GM20000 (cell line): ENCODE results near the gene R3HDM2.

Experiments used
- DNase-seq: peaks from one replicate; pipeline ENCODE4 v3.0.0; 2012; ENCODE audit warnings: low spot score
- TF ChIP-seq, protein P1 (sequence below): IDR thresholded peaks from 2 replicates; pipeline ENCODE4 v1.5.1; 2012; ENCODE audit warnings: mild to moderate bottlenecking, control low read depth; ENCODE audit errors: extremely low read depth, missing control alignments

Gene R3HDM2

DNA sequence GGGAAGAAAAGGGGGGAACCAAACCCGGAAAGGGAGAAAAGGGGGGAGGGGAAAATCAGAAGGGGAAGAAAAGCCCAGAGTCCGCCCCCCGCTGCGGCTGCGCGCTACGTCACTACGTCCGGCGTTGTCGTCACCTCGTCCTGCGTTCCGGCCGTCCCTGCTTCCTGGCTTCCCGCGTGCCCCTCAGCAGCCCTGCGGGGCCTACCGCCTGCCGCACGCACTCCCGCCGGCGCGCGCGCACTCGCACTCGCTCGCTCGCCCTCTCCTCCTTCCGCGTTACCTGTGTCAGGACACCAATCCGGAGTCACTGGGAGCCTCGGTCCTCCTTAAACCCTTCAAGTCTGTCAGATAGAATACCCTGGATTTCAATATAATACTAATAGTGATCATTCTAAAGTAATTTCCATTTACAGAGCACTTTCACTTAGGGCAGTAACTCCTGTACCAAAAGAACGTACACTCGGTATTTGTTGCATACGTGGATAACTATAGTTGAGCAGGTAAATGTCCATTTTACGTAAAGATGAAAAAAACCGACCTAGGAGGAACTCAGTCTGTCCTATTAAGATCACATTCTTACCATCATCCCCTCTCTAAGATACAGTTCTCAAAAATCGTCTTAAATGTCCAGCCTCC is at the start of gene R3HDM2:
R3HDM2 (minus strand) TSS at position 113 of the 636 bp plus-strand sequence. CDS start 120,615 bp downstream, outside the sequence.
- TF ChIP-seq, protein P1, sequence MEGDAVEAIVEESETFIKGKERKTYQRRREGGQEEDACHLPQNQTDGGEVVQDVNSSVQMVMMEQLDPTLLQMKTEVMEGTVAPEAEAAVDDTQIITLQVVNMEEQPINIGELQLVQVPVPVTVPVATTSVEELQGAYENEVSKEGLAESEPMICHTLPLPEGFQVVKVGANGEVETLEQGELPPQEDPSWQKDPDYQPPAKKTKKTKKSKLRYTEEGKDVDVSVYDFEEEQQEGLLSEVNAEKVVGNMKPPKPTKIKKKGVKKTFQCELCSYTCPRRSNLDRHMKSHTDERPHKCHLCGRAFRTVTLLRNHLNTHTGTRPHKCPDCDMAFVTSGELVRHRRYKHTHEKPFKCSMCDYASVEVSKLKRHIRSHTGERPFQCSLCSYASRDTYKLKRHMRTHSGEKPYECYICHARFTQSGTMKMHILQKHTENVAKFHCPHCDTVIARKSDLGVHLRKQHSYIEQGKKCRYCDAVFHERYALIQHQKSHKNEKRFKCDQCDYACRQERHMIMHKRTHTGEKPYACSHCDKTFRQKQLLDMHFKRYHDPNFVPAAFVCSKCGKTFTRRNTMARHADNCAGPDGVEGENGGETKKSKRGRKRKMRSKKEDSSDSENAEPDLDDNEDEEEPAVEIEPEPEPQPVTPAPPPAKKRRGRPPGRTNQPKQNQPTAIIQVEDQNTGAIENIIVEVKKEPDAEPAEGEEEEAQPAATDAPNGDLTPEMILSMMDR, result no peak
- DNase-seq, result peak; percentile 98

DNA sequence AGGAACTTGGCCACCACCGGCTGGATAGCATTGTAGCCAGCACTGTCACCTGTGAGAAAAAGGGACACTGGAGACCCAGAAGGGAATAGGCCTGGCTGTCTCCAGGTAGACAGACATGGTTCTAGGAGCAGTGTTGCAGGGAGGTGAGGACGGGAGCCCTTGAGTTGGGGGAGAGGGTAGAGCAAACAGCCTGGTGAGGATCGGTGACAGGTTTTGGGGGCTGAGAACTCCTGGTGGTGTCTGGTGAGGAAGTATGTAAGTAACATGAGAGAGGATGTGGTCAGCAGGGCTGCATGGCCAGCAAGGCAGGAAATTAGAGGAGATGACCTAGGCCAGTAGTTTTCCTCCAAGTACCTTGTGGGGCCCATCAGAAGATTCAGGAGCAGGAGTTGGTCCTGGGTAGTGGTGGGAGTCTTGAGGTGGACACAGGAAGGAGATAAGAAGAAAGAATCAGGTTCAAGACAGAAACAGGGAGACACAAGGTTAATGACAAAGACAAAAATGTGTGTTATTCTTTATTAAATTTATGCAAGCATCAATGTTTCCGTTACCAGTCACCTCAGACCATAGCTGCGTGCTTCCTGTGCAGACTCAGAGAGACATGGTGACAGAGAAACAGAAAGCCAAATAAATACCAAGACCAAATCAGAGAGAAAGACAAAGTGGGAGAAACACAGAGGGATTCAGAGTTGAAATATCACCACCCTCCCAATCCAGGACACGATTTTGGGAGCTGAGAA is 48.7 kb upstream of the R3HDM2 start, which contains the start of gene ARHGAP9:
ARHGAP9 (minus strand) TSS at position 491 of the 740 bp plus-strand sequence; CDS start at position 31, 460 bp downstream.
- DNase-seq, result peak; percentile 78
- TF ChIP-seq, protein P1, result no peak

DNA sequence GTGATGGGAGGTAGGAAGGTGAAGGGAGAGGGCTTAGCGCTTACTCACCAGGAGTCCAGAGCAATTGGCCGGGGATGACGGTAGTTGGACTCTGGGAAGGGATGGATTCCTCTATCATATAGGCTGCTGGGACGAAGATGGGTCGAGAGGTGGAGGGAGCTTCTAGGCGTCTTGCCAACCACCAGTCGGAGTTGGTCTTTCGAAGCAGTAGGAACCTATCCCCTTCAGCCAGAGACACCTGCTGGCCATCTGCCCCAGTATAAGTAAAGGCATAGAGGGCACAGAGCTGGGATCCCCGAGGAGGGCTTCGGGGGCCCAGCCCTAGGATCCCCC is 48.2 kb upstream of the R3HDM2 start:
- TF ChIP-seq, protein P1, result no peak
- no peak for DNase-seq

DNA sequence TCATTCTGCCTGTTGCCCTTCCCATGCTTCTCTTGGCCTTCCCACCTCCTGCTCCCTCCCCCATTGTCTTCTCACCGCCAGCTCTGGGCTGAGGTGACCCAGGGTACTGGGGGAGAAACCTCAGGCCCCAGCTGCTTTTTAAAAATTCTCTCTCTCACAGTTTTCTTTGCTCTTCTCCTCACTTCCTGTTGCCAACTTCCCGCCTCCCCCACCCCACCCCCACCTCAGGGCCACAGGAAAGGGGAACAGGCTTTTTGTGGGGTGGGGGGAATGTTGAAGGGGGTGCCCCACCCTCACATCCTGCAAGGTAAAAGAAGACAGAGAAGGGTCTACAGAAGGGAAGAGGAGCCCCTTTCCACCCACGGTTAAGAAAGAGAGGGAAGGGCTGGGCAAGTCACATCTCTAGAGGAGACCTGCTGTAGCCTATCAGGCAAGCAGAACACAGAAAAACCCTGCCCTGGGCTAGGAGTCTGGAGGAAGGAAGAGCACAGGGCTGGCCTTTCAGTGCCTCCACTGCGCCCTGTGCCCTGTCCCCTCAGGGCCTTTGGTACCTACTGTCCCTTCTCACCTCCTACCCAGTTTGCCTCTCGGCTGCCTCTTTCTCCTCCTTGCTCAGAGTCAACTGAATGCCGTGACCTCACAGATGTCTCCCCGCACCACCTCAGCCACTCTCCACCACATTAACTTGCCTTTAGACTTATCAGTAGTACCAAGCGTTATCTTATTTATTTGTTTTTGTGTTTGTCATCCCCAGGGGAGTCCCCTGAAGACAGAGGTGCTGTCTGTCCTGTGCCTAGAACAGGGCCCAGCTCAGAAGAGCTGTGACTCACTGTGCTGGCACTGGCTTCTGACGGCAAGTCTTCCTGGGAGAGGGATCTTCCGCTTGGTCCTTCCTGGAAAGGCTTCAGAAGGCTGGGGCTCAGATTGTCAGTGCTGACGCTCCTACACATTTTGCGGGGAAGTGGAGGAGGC is 47.2 kb upstream of the R3HDM2 start:
- peak; percentile 71 for DNase-seq
- TF ChIP-seq, protein P1, result no peak

DNA sequence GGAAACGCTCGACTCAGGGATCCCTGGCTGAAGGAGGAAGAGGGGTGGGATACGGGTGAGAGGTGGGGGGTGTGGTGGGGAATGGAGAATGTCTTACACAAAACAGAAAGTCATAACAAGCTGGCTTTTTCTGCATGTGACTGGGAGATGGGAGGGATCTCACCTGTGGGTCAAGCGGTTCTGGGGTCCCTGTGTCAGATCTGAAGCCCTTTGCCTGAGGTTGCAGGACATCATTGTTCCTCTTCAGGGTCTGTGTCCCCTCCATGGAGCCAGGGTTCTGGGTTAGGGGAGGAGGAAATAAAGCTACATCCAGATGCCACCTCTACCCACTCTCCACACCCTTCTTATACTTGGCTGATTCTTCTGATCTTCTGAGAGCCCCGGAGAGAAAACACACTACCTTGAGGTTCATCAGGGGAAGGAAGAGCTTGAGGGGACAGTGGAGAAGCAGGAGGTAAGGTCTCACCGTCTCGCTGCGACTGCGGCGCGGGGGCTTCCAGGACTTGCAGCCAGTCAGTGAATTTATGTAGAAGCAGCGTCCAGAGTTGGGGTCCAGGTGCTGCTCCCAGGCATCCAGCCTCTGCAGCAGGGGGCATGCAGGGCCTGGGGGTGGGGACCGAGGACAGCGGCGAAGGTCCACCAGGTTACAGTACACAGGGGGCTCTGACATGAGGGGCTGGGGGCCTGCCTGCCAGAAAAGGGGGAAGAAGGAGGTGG is 46.3 kb upstream of the R3HDM2 start:
- TF ChIP-seq, protein P1, result no peak

DNA sequence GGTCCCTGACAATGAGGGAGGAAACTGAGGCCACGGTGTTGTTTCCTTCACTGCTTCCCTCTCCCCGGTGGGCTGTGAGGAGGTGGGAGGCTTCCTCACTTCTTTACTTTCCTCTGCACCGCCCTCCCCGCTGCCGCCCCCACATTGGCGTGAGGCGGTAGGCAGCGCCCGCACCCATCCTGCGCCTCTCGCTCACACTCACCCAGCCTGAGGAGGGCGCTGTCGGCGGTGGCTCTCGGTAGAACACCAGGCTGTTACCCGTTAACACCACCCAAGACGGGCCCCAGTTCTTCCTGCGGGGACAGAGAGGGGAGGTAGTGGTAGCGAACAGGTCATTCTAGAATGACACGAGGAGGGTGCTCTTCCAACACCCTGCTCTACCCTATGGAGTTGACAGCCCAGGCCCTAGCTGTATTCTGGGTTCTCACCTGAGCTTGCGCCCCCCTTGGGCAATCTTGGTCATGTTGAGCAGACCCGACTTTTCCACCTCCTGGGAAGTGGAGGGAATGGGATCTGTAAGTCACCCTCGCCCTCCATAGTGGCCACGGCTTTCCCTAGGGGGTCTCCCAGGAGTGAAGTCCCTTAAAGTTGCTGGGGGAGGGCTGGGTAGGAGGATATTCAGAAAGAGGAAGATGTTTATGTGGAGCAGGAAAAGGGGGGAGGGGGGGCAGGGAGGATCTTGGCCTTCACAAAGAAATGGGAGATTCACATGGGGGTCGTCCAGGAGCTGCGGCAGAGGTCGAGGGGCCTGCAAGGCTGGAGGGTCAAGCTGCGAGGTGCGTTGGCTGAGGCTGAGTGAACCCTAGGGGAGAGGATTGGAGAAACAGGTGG is 45.5 kb upstream of the R3HDM2 start:
- DNase-seq, result peak; percentile 82

More for the DNA sequence above, 46.3 kb upstream of the R3HDM2 start:
- no peak for DNase-seq

More for the DNA sequence above, 45.5 kb upstream of the R3HDM2 start:
- TF ChIP-seq, protein P1, result peak; percentile 68
